WTC11 (cell line): Measurements from ENCODE around the gene CORO1C.

Experiments used
- ESRRA ChIP-seq: sonication (generic); formaldehyde crosslinking; IDR thresholded peaks from 2 replicates; pipeline ENCODE4 v1.8.1; 2022; ENCODE audit warnings: mild to moderate bottlenecking, missing genetic modification reagents, borderline replicate concordance
- NFYB ChIP-seq: sonication (generic); formaldehyde crosslinking; conservative IDR thresholded peaks from 2 replicates; pipeline ENCODE4 v1.8.0; 2022; ENCODE audit warnings: low read depth, missing genetic modification reagents
- SMAD3 ChIP-seq: sonication (generic); formaldehyde crosslinking; IDR thresholded peaks from 2 replicates; pipeline ENCODE4 v1.8.0; 2022; ENCODE audit warnings: missing genetic modification reagents, mild to moderate bottlenecking, borderline replicate concordance
- STAT6 ChIP-seq: sonication (generic); formaldehyde crosslinking; conservative IDR thresholded peaks from 2 replicates; pipeline ENCODE4 v1.8.1; 2023; ENCODE audit warnings: mild to moderate bottlenecking, low read depth, missing genetic modification reagents, moderate library complexity
- TEAD4 ChIP-seq: sonication (generic); formaldehyde crosslinking; IDR thresholded peaks from 2 replicates; pipeline ENCODE4 v1.8.0; 2022; ENCODE audit warnings: mild to moderate bottlenecking, missing genetic modification reagents
- ZBTB43 ChIP-seq: sonication (generic); formaldehyde crosslinking; IDR thresholded peaks from 2 replicates; pipeline ENCODE4 v1.8.1; 2023; ENCODE audit warnings: mild to moderate bottlenecking, missing genetic modification reagents
- ZNF121 ChIP-seq: sonication (generic); formaldehyde crosslinking; IDR thresholded peaks from 2 replicates; pipeline ENCODE4 v1.8.0; 2023; ENCODE audit warnings: missing genetic modification reagents
- TF ChIP-seq, protein P1 (sequence below): fragments of 200-600 bp; IDR thresholded peaks from 2 replicates; pipeline ENCODE4 v1.8.0; 2022; ENCODE audit warnings: antibody characterized with exemption
- TF ChIP-seq, protein P2 (sequence below): sonication (generic); formaldehyde crosslinking; IDR thresholded peaks from 2 replicates; pipeline ENCODE4 v1.8.0; 2022; ENCODE audit warnings: mild to moderate bottlenecking, missing genetic modification reagents
- TF ChIP-seq, protein P3 (sequence below): sonication (generic); formaldehyde crosslinking; IDR thresholded peaks from 2 replicates; pipeline ENCODE4 v1.8.0; 2023; ENCODE audit warnings: missing genetic modification reagents
- TF ChIP-seq, protein P4 (sequence below): sonication (generic); formaldehyde crosslinking; IDR thresholded peaks from 2 replicates; pipeline ENCODE4 v1.8.1; 2022; ENCODE audit warnings: mild to moderate bottlenecking, moderate library complexity, missing genetic modification reagents

- no peak for TF ChIP-seq ZNF121 (CRISPR knock-in tag)
- TF ChIP-seq, protein P1, sequence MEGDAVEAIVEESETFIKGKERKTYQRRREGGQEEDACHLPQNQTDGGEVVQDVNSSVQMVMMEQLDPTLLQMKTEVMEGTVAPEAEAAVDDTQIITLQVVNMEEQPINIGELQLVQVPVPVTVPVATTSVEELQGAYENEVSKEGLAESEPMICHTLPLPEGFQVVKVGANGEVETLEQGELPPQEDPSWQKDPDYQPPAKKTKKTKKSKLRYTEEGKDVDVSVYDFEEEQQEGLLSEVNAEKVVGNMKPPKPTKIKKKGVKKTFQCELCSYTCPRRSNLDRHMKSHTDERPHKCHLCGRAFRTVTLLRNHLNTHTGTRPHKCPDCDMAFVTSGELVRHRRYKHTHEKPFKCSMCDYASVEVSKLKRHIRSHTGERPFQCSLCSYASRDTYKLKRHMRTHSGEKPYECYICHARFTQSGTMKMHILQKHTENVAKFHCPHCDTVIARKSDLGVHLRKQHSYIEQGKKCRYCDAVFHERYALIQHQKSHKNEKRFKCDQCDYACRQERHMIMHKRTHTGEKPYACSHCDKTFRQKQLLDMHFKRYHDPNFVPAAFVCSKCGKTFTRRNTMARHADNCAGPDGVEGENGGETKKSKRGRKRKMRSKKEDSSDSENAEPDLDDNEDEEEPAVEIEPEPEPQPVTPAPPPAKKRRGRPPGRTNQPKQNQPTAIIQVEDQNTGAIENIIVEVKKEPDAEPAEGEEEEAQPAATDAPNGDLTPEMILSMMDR, result no peak
- TF ChIP-seq ZBTB43, result no peak
- TF ChIP-seq TEAD4 (CRISPR knock-in tag), result no peak
- TF ChIP-seq, protein P2, sequence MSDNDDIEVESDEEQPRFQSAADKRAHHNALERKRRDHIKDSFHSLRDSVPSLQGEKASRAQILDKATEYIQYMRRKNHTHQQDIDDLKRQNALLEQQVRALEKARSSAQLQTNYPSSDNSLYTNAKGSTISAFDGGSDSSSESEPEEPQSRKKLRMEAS (CRISPR knock-in tag), result no peak
- TF ChIP-seq, protein P3, sequence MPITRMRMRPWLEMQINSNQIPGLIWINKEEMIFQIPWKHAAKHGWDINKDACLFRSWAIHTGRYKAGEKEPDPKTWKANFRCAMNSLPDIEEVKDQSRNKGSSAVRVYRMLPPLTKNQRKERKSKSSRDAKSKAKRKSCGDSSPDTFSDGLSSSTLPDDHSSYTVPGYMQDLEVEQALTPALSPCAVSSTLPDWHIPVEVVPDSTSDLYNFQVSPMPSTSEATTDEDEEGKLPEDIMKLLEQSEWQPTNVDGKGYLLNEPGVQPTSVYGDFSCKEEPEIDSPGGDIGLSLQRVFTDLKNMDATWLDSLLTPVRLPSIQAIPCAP (CRISPR knock-in tag), result no peak
- TF ChIP-seq NFYB (CRISPR knock-in tag), result no peak
- TF ChIP-seq, protein P4, sequence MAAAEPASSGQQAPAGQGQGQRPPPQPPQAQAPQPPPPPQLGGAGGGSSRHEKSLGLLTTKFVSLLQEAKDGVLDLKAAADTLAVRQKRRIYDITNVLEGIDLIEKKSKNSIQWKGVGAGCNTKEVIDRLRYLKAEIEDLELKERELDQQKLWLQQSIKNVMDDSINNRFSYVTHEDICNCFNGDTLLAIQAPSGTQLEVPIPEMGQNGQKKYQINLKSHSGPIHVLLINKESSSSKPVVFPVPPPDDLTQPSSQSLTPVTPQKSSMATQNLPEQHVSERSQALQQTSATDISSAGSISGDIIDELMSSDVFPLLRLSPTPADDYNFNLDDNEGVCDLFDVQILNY (CRISPR knock-in tag), result no peak
- no peak for TF ChIP-seq ESRRA (CRISPR knock-in tag)
- no peak for TF ChIP-seq SMAD3 (CRISPR knock-in tag)
- TF ChIP-seq STAT6 (CRISPR knock-in tag), result no peak
Observed at GRCh38 chr12:108616359-108616758, 115.0 kb downstream of the CORO1C start.
